Subcutaneous adipose tissue (tissue), 4 donors: ENCODE results near the gene SLMAP. TPM values are rescaled to one million over a fixed set of nuclear protein-coding genes. Genes with fewer than 3 reads are reported as not detected.

Experiments
- total RNA-seq, 4 donors: library from RNA; depleted of rRNA; stranded (reverse); fragments of >200 nt; gene quantifications; one replicate each; pipeline ENCODE4 v1.1.0, GENCODE V29; 2016
- TF ChIP-seq, protein P1 (sequence below): fragments of 450-650 bp; IDR thresholded peaks from one replicate; pipeline ENCODE4 v1.5.1; 2016; ENCODE audit warnings: low read depth, mild to moderate bottlenecking, control low read depth, antibody characterized with exemption, moderate library complexity

The SLMAP gene
- total RNA-seq, 4 donors from 2014 or later: 42.2 to 66.1 (median 54.2) TPM

DNA sequence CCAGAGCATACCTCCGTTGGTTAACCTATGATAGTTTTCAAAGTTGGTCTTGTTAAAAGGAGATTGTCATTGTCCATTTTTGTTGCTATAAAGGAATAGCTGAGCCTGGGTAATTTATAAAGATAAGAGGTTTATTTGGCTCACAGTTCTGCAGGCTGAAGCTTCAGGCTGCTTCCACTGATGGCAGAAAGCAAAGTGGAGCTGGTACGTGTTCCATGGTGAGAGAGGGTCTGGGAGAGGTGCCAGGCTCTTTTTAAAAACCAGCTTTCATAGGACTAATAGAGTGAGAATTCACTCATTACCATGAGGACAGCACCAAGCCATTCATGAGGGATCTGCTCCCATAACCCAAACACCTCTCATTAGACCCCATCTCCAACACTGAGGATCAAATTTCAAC is 107.3 kb downstream of the SLMAP start:
- TF ChIP-seq, protein P1, sequence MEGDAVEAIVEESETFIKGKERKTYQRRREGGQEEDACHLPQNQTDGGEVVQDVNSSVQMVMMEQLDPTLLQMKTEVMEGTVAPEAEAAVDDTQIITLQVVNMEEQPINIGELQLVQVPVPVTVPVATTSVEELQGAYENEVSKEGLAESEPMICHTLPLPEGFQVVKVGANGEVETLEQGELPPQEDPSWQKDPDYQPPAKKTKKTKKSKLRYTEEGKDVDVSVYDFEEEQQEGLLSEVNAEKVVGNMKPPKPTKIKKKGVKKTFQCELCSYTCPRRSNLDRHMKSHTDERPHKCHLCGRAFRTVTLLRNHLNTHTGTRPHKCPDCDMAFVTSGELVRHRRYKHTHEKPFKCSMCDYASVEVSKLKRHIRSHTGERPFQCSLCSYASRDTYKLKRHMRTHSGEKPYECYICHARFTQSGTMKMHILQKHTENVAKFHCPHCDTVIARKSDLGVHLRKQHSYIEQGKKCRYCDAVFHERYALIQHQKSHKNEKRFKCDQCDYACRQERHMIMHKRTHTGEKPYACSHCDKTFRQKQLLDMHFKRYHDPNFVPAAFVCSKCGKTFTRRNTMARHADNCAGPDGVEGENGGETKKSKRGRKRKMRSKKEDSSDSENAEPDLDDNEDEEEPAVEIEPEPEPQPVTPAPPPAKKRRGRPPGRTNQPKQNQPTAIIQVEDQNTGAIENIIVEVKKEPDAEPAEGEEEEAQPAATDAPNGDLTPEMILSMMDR: no peak

DNA sequence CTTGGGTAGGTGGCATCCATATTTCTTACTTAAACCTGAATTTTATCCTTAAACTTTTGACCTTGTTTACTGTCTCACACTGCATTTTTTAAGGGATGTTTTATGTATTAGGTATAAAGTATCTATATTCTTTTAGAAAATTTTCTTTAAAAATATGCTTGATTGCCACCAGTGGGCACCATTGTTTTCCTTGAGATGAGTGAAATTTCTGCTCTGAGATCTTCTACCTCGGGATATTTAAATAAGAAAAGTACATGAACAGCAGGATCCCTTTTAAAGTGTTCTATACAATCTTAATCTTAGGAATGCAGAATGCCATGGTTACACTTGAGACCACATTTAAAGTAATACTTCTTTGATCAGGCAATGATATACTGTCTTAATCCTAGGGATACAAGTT is 108.7 kb downstream of the SLMAP start:
- TF ChIP-seq, protein P1: no peak

DNA sequence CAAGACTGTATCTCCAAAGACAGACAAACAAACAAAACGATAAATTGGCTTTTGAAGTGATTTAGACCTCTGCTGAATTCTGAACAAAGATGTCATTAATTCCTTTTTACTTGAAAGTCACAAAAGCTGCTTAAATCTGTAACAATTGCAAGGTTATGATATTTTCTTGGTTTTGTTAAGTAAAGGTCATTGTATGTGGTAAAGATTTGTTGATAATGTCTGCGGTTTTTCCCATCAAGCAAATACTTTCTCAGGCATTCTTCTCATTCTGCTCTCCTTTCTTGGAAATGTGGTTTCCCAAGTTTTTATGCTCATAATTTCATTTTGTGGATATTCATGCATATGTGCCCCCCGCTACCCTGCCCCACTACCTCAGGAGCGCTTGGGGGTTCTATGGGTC is 116.5 kb downstream of the SLMAP start:
- TF ChIP-seq, protein P1: no peak

DNA sequence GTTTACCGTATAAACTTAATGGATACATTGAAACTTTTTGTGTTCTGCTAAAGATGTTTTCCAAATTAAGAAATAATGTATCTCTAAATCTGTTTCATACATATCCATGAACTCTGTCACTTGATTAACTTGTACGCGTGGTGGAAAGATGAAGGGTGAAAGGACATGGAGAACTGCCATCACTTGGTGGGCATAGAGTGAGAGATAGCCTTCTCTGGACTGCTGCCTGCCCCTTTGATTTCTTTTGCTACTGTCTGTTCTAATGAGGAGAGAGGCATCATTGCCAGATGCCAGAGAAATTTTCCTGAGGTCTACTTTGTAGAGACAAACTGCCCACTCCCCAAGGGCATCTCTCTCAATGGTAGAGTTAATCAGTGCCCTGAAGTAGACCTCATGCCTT is 120.5 kb downstream of the SLMAP start:
- TF ChIP-seq, protein P1: no peak

DNA sequence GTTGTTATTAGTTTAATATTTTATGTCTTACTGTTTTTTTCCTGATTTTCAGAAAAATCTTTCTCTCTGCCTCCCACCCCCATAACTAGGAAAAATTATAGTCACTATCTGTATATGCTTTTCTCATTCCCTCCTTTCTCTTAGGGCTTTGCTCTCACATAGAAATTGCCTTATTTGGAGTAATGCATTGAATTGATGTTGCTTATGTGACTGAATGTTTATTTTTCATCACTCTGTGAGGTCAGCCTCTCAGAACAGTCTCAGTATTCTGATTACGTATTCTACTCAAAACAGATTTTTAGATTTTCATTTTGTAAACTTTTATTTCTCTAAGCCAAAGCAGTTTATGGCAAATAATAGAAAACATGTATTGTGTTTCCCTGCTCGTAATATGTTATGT is 121.0 kb downstream of the SLMAP start:
- TF ChIP-seq, protein P1: no peak

DNA sequence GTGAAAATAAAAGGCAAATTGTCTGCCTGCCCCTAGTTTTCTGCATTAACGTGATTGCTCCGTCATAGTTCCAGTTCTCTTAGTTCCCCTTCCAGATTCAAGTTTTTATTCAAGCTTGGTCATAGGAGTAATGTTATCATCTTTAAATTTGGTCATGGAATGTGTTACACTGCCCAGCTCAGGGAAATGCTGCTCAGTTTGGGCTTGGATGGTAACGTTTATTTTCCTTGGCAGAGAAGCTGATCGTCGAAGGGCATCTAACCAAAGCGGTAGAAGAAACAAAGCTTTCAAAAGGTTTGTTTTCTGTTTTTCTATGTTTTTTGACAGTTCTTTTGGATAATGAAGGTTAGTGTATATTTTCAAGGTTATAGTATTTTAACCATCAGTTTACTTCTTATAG is 133.7 kb downstream of the SLMAP start:
- TF ChIP-seq, protein P1: no peak

DNA sequence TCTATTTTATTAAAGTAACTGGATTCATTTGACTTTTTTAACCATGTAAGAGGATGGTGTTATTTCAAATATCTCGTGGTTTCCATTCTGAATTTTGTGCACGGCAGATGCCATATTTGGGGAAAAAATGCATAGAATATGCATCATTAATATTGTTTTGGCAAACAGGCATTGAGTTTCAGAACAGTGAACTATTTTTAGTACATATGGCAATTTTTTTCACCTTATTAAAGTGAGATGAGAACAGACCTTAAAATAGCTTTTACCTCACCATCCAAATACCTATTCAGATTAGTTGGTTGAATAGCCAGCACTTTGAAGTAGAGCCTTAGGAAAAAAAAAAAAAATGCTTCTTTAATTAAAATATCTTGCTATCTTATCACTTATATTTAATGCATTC is 134.8 kb downstream of the SLMAP start:
- TF ChIP-seq, protein P1: no peak
